ENCODE data around the gene NCOA3. TPM values are rescaled to one million over a fixed set of nuclear protein-coding genes. Genes with fewer than 3 reads are reported as not detected.
"Not testable (repeated sequence)": the region's sequence is repeated elsewhere in the genome, so short reads cannot be mapped to it uniquely, and the experiment has no call there.

NCOA3 gene
- polyA plus RNA-seq, 10 donors: 12.9 to 18.9 (median 16.3) TPM

- no peak for DNase-seq
Observed at GRCh38 chr20:47561603-47562583, 60.2 kb downstream of the NCOA3 start.

- DNase-seq: no peak
Observed at GRCh38 chr20:47566269-47566668, 64.6 kb downstream of the NCOA3 start.

GRCh38 chr20:47568019-47568418 is 66.3 kb downstream of the NCOA3 start:
- DNase-seq: peak in 1 of 3 donors; percentile 51

GRCh38 chr20:47568837-47569410 is 67.2 kb downstream of the NCOA3 start:
- DNase-seq: no peak

- no peak for DNase-seq
Observed at GRCh38 chr20:47571426-47571825, 69.7 kb downstream of the NCOA3 start.

GRCh38 chr20:47572105-47572729 is 70.5 kb downstream of the NCOA3 start:
- no peak for DNase-seq

GRCh38 chr20:47573559-47573958 is 71.9 kb downstream of the NCOA3 start:
- DNase-seq: no peak

- DNase-seq: peak in 2 of 3 donors; percentile 34 to 68
Observed at GRCh38 chr20:47574616-47575364, 73.1 kb downstream of the NCOA3 start.

GRCh38 chr20:47576516-47577033 is 74.9 kb downstream of the NCOA3 start:
- peak; percentile 90 to 96 (median 92) for DNase-seq

GRCh38 chr20:47577314-47577713 is 75.6 kb downstream of the NCOA3 start:
- DNase-seq: peak in 1 of 3 donors; percentile 28

- DNase-seq: peak in 1 of 3 donors; percentile 28
Observed at GRCh38 chr20:47578543-47578942, 76.9 kb downstream of the NCOA3 start.

- DNase-seq: not testable (repeated sequence)
Observed at GRCh38 chr20:47580686-47581085, 79.0 kb downstream of the NCOA3 start.

- no peak for DNase-seq
Observed at GRCh38 chr20:47581090-47581489, 79.4 kb downstream of the NCOA3 start.

- DNase-seq: no peak
Observed at GRCh38 chr20:47583551-47583950, 81.9 kb downstream of the NCOA3 start.

GRCh38 chr20:47585087-47585747 is 83.5 kb downstream of the NCOA3 start:
- no peak for DNase-seq

- DNase-seq: no peak
Observed at GRCh38 chr20:47586649-47587294, 85.1 kb downstream of the NCOA3 start.

- no peak for DNase-seq
Observed at GRCh38 chr20:47588158-47588557, 86.5 kb downstream of the NCOA3 start.

GRCh38 chr20:47591231-47591630 is 89.5 kb downstream of the NCOA3 start:
- no peak for DNase-seq

GRCh38 chr20:47594157-47594556 is 92.5 kb downstream of the NCOA3 start:
- no peak for DNase-seq

- not testable (repeated sequence) for DNase-seq
Observed at GRCh38 chr20:47595138-47595537, 93.5 kb downstream of the NCOA3 start.
